ENCODE results near the gene GABARAPL1.

- no peak for TF ChIP-seq CTCF (conservative IDR thresholded peaks at IDR 0.05; ENCODE audit: low read depth, low read length)
- no peak for TF ChIP-seq EZH2 (IDR thresholded peaks at IDR 0.05; ENCODE audit: borderline replicate concordance, low read depth, low read length, poor library complexity, severe bottlenecking)
These were observed 2.5 kb upstream of the GABARAPL1 start for GRCh38 chr12:10210225-10210624.

Data from A673 (cell line).